Activated B cell treated with CpG ODN at 0.5 μM for 24 hours (primary cell): ENCODE results near the gene FEZ2. TPM values are rescaled to one million over a fixed set of nuclear protein-coding genes. Genes with fewer than 3 reads are reported as not detected.

Experiments
- ATAC-seq: fragments of 200-7000 bp; cut with Tn5 transposase; one replicate; pipeline ENCODE4 v1.10.0; 2021; ENCODE audit warnings: low read depth, mild to moderate bottlenecking, moderate library complexity
- CTCF ChIA-PET: fragments of 350-600 bp; sonication (Branson Sonifier 250); formaldehyde crosslinking; loops from one replicate; lab custom pipeline; 2021; ENCODE audit warnings: antibody characterized with exemption; lab: Charles Lee
- POLR2A ChIA-PET: fragments of 350-600 bp; sonication (Branson Sonifier 250); formaldehyde crosslinking; loops from one replicate; lab custom pipeline; 2021; ENCODE audit warnings: antibody characterized with exemption; lab: Charles Lee
- DNase-seq: peaks from one replicate; pipeline ENCODE4 v3.0.0; 2022
- H3K27ac Mint-ChIP-seq: one replicate; pipeline ENCODE4 v1.8.0; 2020; ENCODE audit warnings: mixed read lengths
- H3K27me3 Mint-ChIP-seq: one replicate; pipeline ENCODE4 v1.8.0; 2021; ENCODE audit warnings: mixed read lengths
- H3K36me3 Mint-ChIP-seq: one replicate; pipeline ENCODE4 v1.8.0; 2021; ENCODE audit warnings: low read depth, mixed read lengths
- H3K4me1 Mint-ChIP-seq: one replicate; pipeline ENCODE4 v1.8.0; 2021; ENCODE audit warnings: mixed read lengths
- H3K4me3 Mint-ChIP-seq: one replicate; pipeline ENCODE4 v1.8.0; 2020; ENCODE audit warnings: mild to moderate bottlenecking, mixed read lengths
- H3K9me3 Mint-ChIP-seq: one replicate; pipeline ENCODE4 v1.8.0; 2020; ENCODE audit warnings: mixed read lengths
- intact Hi-C: fragments of 100-400 bp; cut with micrococcal nuclease; formaldehyde crosslinking; loops from one replicate; pipeline ENCODE4 v1.15.1; 2024
- total RNA-seq: library from RNA; stranded (reverse); gene quantifications from 2 replicates; pipeline ENCODE4 v1.2.3, GENCODE V29; 2022
- TF ChIP-seq, protein P1 (sequence below): fragments of 200-600 bp; IDR thresholded peaks from one replicate; pipeline ENCODE4 v1.8.0; 2022; ENCODE audit warnings: antibody characterized with exemption, mild to moderate bottlenecking

The FEZ2 gene
- total RNA-seq, 1 donor from 2014 or later: 30.3 TPM

- Mint-ChIP-seq H3K27ac (no peak overlapping the region), H3K4me3 (no peak overlapping the region), H3K9me3 (no peaks in the 10 kb centered on the region), H3K4me1 (no peaks in the 10 kb centered on the region), H3K36me3 (no peaks in the 10 kb centered on the region), H3K27me3 (peaks cover 8% of the 10 kb centered on the region)
- ChIA-PET CTCF (no interaction called here), POLR2A (no interaction called here)
- ATAC-seq: no peak
- TF ChIP-seq, protein P1, sequence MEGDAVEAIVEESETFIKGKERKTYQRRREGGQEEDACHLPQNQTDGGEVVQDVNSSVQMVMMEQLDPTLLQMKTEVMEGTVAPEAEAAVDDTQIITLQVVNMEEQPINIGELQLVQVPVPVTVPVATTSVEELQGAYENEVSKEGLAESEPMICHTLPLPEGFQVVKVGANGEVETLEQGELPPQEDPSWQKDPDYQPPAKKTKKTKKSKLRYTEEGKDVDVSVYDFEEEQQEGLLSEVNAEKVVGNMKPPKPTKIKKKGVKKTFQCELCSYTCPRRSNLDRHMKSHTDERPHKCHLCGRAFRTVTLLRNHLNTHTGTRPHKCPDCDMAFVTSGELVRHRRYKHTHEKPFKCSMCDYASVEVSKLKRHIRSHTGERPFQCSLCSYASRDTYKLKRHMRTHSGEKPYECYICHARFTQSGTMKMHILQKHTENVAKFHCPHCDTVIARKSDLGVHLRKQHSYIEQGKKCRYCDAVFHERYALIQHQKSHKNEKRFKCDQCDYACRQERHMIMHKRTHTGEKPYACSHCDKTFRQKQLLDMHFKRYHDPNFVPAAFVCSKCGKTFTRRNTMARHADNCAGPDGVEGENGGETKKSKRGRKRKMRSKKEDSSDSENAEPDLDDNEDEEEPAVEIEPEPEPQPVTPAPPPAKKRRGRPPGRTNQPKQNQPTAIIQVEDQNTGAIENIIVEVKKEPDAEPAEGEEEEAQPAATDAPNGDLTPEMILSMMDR: no peak
- intact Hi-C loops: no loop called here
- DNase-seq: no peak
Observed at GRCh38 chr2:36613801-36614200, 15.8 kb upstream of the FEZ2 start.

DNA sequence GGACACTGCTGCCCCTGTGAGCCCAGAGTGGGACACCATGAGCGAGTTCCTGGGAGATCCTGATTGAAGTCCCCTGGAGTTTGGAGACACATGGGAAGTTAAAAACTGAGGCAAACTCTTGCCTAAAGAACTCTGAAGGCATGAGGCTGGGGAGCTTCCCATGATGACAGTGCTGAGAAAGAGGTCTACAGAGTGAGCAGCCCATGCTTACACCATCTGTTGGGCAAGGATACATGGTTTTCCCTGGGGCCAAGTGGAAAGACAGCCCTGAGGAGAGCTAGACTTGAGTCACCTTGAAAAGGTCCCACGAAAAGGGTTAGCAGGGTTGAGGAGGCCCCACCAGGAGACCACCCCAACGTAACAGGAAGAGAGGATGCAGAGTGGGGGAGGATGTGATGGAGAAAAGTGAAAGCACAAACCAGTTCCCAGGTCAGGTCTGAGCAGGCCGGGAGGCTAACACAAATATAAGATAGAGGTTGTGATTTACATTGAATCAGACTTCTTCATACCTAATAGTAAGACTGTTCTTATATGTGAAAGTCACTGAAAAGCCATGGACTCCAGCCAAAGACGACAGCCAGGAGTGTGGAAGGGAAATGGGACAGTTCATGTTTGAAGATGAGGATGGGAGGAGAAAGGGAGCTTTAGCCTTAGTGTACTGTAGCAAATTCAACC lies 13.5 kb upstream of the FEZ2 start:
- Mint-ChIP-seq H3K27ac (no peak overlapping the region), H3K4me3 (no peak overlapping the region), H3K36me3 (no peaks in the 10 kb centered on the region), H3K9me3 (no peaks in the 10 kb centered on the region), H3K4me1 (no peaks in the 10 kb centered on the region), H3K27me3 (peaks cover 11% of the 10 kb centered on the region)
- CTCF ChIA-PET: no interaction called here
- no peak for ATAC-seq
- TF ChIP-seq, protein P1: no peak
- intact Hi-C loops: no loop called here
- DNase-seq: no peak
- POLR2A ChIA-PET: no interaction called here

DNA sequence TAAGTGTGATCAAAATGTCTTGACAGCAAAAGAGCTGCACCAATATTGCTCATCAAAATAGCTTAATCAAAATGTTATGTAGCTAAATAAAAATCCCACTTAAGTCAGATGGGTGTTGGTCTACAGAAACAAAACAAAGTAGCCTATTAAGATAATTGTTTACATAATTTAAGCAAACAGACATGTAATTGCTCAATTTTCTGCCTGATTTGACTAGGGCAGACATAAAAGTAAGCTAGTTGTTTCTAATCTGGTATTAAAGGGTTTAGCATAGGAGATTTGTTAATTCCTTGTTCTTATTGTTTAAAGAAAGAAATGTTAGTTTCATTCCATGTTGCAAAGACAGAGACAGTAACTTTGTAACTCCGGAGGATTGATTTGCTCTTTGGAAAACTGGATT lies 11.5 kb upstream of the FEZ2 start:
- Mint-ChIP-seq H3K36me3 (no peaks in the 10 kb centered on the region), H3K27ac (no peak overlapping the region), H3K27me3 (peaks cover 12% of the 10 kb centered on the region), H3K9me3 (no peaks in the 10 kb centered on the region), H3K4me1 (no peaks in the 10 kb centered on the region), H3K4me3 (no peak overlapping the region)
- POLR2A ChIA-PET: no interaction called here
- DNase-seq (no peak), ATAC-seq (no peak)
- intact Hi-C loops: no loop called here
- CTCF ChIA-PET: no interaction called here
- TF ChIP-seq, protein P1: no peak

- POLR2A ChIA-PET: no interaction called here
- no peaks in the 10 kb centered on the region for H3K36me3 Mint-ChIP-seq
- ATAC-seq: no peak
- intact Hi-C loops: no loop called here
- H3K4me1 Mint-ChIP-seq: no peaks in the 10 kb centered on the region
- TF ChIP-seq, protein P1: no peak
- H3K27ac Mint-ChIP-seq: no peak overlapping the region
- no peaks in the 10 kb centered on the region for H3K9me3 Mint-ChIP-seq
- CTCF ChIA-PET: no interaction called here
- peaks cover 12% of the 10 kb centered on the region for H3K27me3 Mint-ChIP-seq
- no peak for DNase-seq
- no peak overlapping the region for H3K4me3 Mint-ChIP-seq
Observed at GRCh38 chr2:36607947-36608346, 10.0 kb upstream of the FEZ2 start.

DNA sequence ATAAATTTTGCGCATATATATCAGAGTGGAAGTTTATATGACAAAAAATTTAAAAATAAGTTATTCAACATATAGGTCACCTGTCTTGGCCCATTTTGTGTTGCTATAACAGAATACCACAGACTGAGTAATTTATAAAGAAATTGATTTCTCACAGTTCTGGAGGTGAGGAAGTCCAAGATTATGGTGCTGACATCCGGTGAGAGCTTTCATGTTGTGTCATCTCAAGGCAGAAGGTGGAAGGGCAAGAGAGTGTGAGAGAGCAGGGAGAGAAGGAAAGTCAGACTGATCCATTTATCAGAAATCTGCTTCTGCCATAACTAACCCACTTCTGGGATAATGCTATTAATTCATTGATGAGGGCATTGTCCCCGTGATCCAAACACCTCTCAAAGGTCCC lies 9.0 kb upstream of the FEZ2 start:
- ChIA-PET POLR2A (no interaction called here), CTCF (no interaction called here)
- H3K4me1 Mint-ChIP-seq: no peaks in the 10 kb centered on the region
- intact Hi-C loops: no loop called here
- ATAC-seq: no peak
- H3K4me3 Mint-ChIP-seq: no peak overlapping the region
- H3K27ac Mint-ChIP-seq: no peak overlapping the region
- H3K36me3 Mint-ChIP-seq: no peaks in the 10 kb centered on the region
- TF ChIP-seq, protein P1: no peak
- no peak for DNase-seq
- H3K9me3 Mint-ChIP-seq: no peaks in the 10 kb centered on the region
- peaks cover 12% of the 10 kb centered on the region for H3K27me3 Mint-ChIP-seq
